Smooth muscle cell (in vitro differentiated cells): Measurements from ENCODE around the gene TOMM40. TPM values are rescaled to one million over a fixed set of nuclear protein-coding genes. Genes with fewer than 3 reads are reported as not detected.
"Not testable (repeated sequence)": the region's sequence is repeated elsewhere in the genome, so short reads cannot be mapped to it uniquely, and the experiment has no call there.

ENCODE experiments used
- DNase-seq: peaks from one replicate; lab custom pipeline; 2025; ENCODE audit not compliant: unreplicated experiment; lab: John Stamatoyannopoulos, UW
- H2AFZ ChIP-seq: fragments of 200-600 bp; sonication (generic); 2 replicates; pipeline ENCODE4 v1.6.0; 2016; ENCODE audit warnings: antibody characterized with exemption, low read depth, mild to moderate bottlenecking
- H3F3A ChIP-seq: fragments of 200-600 bp; sonication (generic); 2 replicates; pipeline ENCODE4 v1.6.0; 2017; ENCODE audit warnings: antibody characterized with exemption, low read depth
- H3K27ac ChIP-seq: fragments of 200-600 bp; sonication (generic); 2 replicates; pipeline ENCODE4 v1.5.1; 2016; ENCODE audit warnings: low read depth, mild to moderate bottlenecking
- H3K27me3 ChIP-seq: fragments of 200-600 bp; sonication (generic); 2 replicates; pipeline ENCODE4 v1.6.1; 2016; ENCODE audit warnings: low read depth, mild to moderate bottlenecking
- H3K36me3 ChIP-seq: fragments of 200-600 bp; sonication (generic); 2 replicates; pipeline ENCODE4 v1.5.1; 2016; ENCODE audit warnings: low read depth
- H3K4me1 ChIP-seq: fragments of 200-600 bp; sonication (generic); 2 replicates; pipeline ENCODE4 v1.5.1; 2016; ENCODE audit warnings: low read depth
- H3K4me2 ChIP-seq: fragments of 200-600 bp; sonication (generic); 2 replicates; pipeline ENCODE4 v1.6.0; 2016; ENCODE audit warnings: mild to moderate bottlenecking
- H3K4me3 ChIP-seq: fragments of 200-600 bp; sonication (generic); 2 replicates; pipeline ENCODE4 v1.5.1; 2016; ENCODE audit warnings: mild to moderate bottlenecking
- H3K79me2 ChIP-seq: fragments of 200-600 bp; sonication (generic); 2 replicates; pipeline ENCODE4 v1.6.0; 2016; ENCODE audit warnings: low read depth, mild to moderate bottlenecking
- H3K9ac ChIP-seq: fragments of 200-600 bp; sonication (generic); 2 replicates; pipeline ENCODE4 v1.6.0; 2016; ENCODE audit warnings: low read depth
- H3K9me3 ChIP-seq: fragments of 200-600 bp; sonication (generic); replicated peaks from 2 replicates; pipeline ENCODE4 v1.5.1; 2016; ENCODE audit warnings: low read depth
- H4K20me1 ChIP-seq: fragments of 200-600 bp; sonication (generic); 2 replicates; pipeline ENCODE4 v1.6.0; 2016; ENCODE audit warnings: low read depth
- whole genome bisulfite sequencing: methylation state at CpG from one replicate; pipeline ENCODE4 v1.1.7; 2016; ENCODE audit warnings: low lambda C conversion rate; 5-methylcytosine and 5-hydroxymethylcytosine counted together
- polyA plus RNA-seq: library from polyadenylated mRNA; unstranded; fragments of >200 nt; fragmentation: Nextera tagmentation; extraction: Ambion mirVana; gene quantifications from 2 replicates; pipeline ENCODE4 v1.2.1, GENCODE V29; 2016
- total RNA-seq: library from RNA; depleted of rRNA; stranded (reverse); fragments of >200 nt; gene quantifications from 2 replicates; pipeline ENCODE4 v1.2.3, GENCODE V29; 2014
- TF ChIP-seq, protein P1 (sequence below): fragments of 200-600 bp; sonication (generic); IDR thresholded peaks from 2 replicates; pipeline ENCODE4 v1.5.1; 2017; ENCODE audit warnings: borderline replicate concordance, mild to moderate bottlenecking, antibody characterized with exemption; ENCODE audit not compliant: insufficient read depth, poor library complexity, severe bottlenecking

TOMM40 gene
- total and polyA plus RNA-seq, 2 experiments from 2014 or later: 65.0 to 96.0 TPM

DNA sequence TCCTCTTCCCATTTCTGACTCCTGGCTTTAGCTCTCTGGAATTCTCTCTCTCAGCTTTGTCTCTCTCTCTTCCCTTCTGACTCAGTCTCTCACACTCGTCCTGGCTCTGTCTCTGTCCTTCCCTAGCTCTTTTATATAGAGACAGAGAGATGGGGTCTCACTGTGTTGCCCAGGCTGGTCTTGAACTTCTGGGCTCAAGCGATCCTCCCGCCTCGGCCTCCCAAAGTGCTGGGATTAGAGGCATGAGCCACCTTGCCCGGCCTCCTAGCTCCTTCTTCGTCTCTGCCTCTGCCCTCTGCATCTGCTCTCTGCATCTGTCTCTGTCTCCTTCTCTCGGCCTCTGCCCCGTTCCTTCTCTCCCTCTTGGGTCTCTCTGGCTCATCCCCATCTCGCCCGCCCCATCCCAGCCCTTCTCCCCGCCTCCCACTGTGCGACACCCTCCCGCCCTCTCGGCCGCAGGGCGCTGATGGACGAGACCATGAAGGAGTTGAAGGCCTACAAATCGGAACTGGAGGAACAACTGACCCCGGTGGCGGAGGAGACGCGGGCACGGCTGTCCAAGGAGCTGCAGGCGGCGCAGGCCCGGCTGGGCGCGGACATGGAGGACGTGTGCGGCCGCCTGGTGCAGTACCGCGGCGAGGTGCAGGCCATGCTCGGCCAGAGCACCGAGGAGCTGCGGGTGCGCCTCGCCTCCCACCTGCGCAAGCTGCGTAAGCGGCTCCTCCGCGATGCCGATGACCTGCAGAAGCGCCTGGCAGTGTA is 17.2 kb downstream of the TOMM40 start:
- H3K27ac ChIP-seq: no peak overlapping the region
- H2AFZ ChIP-seq: no peak overlapping the region
- H4K20me1 ChIP-seq: no peaks in the 10 kb centered on the region
- peaks cover 16% of the 10 kb centered on the region for H3F3A ChIP-seq
- H3K27me3 ChIP-seq: no peaks in the 10 kb centered on the region
- H3K4me3 ChIP-seq: no peak overlapping the region
- no peak overlapping the region for H3K9ac ChIP-seq
- H3K36me3 ChIP-seq: no peaks in the 10 kb centered on the region
- H3K4me1 ChIP-seq: no peaks in the 10 kb centered on the region
- TF ChIP-seq, protein P1, sequence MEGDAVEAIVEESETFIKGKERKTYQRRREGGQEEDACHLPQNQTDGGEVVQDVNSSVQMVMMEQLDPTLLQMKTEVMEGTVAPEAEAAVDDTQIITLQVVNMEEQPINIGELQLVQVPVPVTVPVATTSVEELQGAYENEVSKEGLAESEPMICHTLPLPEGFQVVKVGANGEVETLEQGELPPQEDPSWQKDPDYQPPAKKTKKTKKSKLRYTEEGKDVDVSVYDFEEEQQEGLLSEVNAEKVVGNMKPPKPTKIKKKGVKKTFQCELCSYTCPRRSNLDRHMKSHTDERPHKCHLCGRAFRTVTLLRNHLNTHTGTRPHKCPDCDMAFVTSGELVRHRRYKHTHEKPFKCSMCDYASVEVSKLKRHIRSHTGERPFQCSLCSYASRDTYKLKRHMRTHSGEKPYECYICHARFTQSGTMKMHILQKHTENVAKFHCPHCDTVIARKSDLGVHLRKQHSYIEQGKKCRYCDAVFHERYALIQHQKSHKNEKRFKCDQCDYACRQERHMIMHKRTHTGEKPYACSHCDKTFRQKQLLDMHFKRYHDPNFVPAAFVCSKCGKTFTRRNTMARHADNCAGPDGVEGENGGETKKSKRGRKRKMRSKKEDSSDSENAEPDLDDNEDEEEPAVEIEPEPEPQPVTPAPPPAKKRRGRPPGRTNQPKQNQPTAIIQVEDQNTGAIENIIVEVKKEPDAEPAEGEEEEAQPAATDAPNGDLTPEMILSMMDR: no peak
- no peaks in the 10 kb centered on the region for H3K79me2 ChIP-seq
- no peak for DNase-seq
- no peaks in the 10 kb centered on the region for H3K9me3 ChIP-seq
- H3K4me2 ChIP-seq: no peak overlapping the region
- 98% methylated on average over 36 of the region's 46 CpGs for WGBS

DNA sequence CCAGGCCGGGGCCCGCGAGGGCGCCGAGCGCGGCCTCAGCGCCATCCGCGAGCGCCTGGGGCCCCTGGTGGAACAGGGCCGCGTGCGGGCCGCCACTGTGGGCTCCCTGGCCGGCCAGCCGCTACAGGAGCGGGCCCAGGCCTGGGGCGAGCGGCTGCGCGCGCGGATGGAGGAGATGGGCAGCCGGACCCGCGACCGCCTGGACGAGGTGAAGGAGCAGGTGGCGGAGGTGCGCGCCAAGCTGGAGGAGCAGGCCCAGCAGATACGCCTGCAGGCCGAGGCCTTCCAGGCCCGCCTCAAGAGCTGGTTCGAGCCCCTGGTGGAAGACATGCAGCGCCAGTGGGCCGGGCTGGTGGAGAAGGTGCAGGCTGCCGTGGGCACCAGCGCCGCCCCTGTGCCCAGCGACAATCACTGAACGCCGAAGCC is 17.8 kb downstream of the TOMM40 start:
- no peak for DNase-seq
- H3K4me1 ChIP-seq: no peaks in the 10 kb centered on the region
- H3K27me3 ChIP-seq: no peaks in the 10 kb centered on the region
- TF ChIP-seq, protein P1: no peak
- H3K79me2 ChIP-seq: no peaks in the 10 kb centered on the region
- H3K27ac ChIP-seq: no peak overlapping the region
- H3K9ac ChIP-seq: no peak overlapping the region
- no peaks in the 10 kb centered on the region for H3K9me3 ChIP-seq
- no peak overlapping the region for H3K4me2 ChIP-seq
- 98% methylated on average over 33 of the region's 44 CpGs for WGBS
- no peaks in the 10 kb centered on the region for H4K20me1 ChIP-seq
- no peak overlapping the region for H2AFZ ChIP-seq
- H3K4me3 ChIP-seq: no peak overlapping the region
- no peaks in the 10 kb centered on the region for H3K36me3 ChIP-seq
- H3F3A ChIP-seq: peaks cover 15% of the 10 kb centered on the region

- no peaks in the 10 kb centered on the region for H3K9me3 ChIP-seq
- H2AFZ ChIP-seq: no peak overlapping the region
- no peaks in the 10 kb centered on the region for H3K4me1 ChIP-seq
- no peaks in the 10 kb centered on the region for H4K20me1 ChIP-seq
- H3K4me2 ChIP-seq: no peak overlapping the region
- no peak for DNase-seq
- no peaks in the 10 kb centered on the region for H3K27me3 ChIP-seq
- 88% methylated on average over 5 of the region's 5 CpGs for WGBS
- no peaks in the 10 kb centered on the region for H3K36me3 ChIP-seq
- H3K79me2 ChIP-seq: no peaks in the 10 kb centered on the region
- H3K27ac ChIP-seq: peak overlapping the region; percentile 35
- H3K9ac ChIP-seq: no peak overlapping the region
- TF ChIP-seq, protein P1: no peak
- H3F3A ChIP-seq: peaks cover 6% of the 10 kb centered on the region
- no peak overlapping the region for H3K4me3 ChIP-seq
These were observed 18.7 kb downstream of the TOMM40 start for GRCh38 chr19:44909775-44910174.

DNA sequence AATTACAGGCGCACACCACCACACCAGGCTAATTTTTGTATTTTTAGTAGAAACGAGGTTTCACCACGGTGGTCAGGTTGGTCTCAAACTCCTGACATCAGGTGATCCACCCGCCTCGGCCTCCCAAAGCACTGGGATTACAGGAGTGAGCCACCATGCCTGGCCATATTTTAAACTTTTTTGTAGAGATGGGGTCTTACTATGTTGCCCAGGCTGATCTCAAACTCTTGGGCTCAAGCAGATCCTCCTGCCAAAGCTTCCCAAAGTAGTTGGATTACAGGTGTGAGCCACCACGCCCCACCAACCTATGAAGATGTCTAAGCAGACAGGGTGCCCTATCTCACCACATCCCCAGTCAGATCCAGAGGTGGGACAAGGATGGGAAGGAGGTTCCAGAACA is 20.8 kb downstream of the TOMM40 start:
- H3K9me3 ChIP-seq, H3K79me2 ChIP-seq, H3K36me3 ChIP-seq, H2AFZ ChIP-seq, H3K27ac ChIP-seq, H3K4me3 ChIP-seq, H3K27me3 ChIP-seq, H3K9ac ChIP-seq, H3K4me1 ChIP-seq, H3F3A ChIP-seq, H3K4me2 ChIP-seq, DNase-seq, H4K20me1 ChIP-seq: not testable (repeated sequence)
- WGBS: 98% methylated on average over 6 of the region's 6 CpGs
